ENCODE data around the gene GFOD1. TPM values are rescaled to one million over a fixed set of nuclear protein-coding genes. Genes with fewer than 3 reads are reported as not detected.

GFOD1 gene
- 10 to 100 TPM in 1 of 2 donors, 1 to 10 TPM in 1; 10.0 to 12.2 TPM for total RNA-seq

GRCh38 chr6:13487122-13488014 is at the start of gene GFOD1:
Gene GFOD1, minus strand, starts transcription at chr6:13487600. Its CDS starts 710 bp downstream, at chr6:13486890.
- peak; percentile 83 for DNase-seq (ENCODE audit: low spot score)
- Histone ChIP-seq H3K4me1 (replicated peaks) (no peaks in the 10 kb centered on the region), H3K27me3 (replicated peaks; ENCODE audit: insufficient read depth) (no peaks in the 10 kb centered on the region), H3K36me3 (no peaks in the 10 kb centered on the region), H3K27ac (peak within 1 kb of the TSS; percentile 83 to 84), H3K4me3 (peak within 1 kb of the TSS; percentile 66 to 73), H3K9me3 (no peaks in the 10 kb centered on the region)
- WGBS: under 1% methylated on average over 90 of the region's 109 CpGs
- peak; percentile 58 for TF ChIP-seq POLR2AphosphoS5 (IDR thresholded peaks at IDR 0.05)
- TF ChIP-seq CTCF (IDR thresholded peaks at IDR 0.05): peak in 1 of 4 experiments; percentile 23
- peak; percentile 83 for TF ChIP-seq POLR2A (IDR thresholded peaks at IDR 0.05)
- intact Hi-C loops (cut with DNase I): loop anchor here (5.0 to 10.0 kb wide), 5 partner anchors 35 to 150 kb away; partner anchors contain the start of gene SIRT5

DNA sequence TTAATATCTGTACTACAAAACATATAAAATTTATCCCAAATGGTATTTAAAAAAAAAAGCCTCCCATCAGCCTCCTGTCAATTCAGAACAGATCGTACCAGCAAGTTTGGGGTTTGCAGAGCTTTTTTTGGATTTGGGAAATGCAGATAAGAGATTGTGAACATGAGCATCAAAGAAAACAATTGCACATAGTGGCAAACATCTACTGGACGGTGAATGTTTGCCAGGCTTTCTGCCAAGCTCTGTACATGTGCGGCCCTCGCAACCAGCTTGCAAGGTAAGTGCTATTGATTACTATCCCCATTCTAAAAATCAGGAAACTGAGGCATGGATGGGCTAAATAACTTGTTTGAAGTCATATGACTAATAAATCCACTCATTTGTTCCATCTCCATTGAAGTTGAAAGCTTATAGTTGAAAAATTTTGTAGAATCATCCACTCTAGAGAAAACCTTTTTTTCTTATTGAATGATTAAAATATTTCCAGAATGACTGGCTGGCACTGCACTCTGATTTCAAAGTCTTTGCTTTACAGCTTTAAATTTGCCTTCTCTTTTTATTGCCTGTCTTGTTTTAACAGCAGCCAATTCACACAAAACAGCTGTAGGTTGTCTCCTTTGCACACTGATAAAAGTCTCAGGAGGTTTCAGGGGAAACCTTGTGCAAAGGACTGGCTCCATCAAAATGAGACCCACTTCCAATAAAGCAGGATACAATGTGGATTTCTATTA is 49.6 kb upstream of the GFOD1 start:
- DNase-seq (ENCODE audit: low spot score): no peak
- H3K36me3 ChIP-seq: no peaks in the 10 kb centered on the region
- WGBS: 75% methylated on average over 4 of the region's 4 CpGs
- H3K9me3 ChIP-seq: no peaks in the 10 kb centered on the region
- intact Hi-C loops (cut with DNase I): loop anchor here (10.0 kb wide), 1 partner anchor 52 kb away; the partner anchor contains the start of gene GFOD1
- no peaks in the 10 kb centered on the region for H3K4me1 ChIP-seq (replicated peaks)
- H3K27ac ChIP-seq: no peak overlapping the region
- no peaks in the 10 kb centered on the region for H3K27me3 ChIP-seq (replicated peaks; ENCODE audit: insufficient read depth)
- H3K4me3 ChIP-seq: no peak overlapping the region
- TF ChIP-seq POLR2A (IDR thresholded peaks at IDR 0.05) (no peak), CTCF (IDR thresholded peaks at IDR 0.05) (no peak), POLR2AphosphoS5 (IDR thresholded peaks at IDR 0.05) (no peak)

DNA sequence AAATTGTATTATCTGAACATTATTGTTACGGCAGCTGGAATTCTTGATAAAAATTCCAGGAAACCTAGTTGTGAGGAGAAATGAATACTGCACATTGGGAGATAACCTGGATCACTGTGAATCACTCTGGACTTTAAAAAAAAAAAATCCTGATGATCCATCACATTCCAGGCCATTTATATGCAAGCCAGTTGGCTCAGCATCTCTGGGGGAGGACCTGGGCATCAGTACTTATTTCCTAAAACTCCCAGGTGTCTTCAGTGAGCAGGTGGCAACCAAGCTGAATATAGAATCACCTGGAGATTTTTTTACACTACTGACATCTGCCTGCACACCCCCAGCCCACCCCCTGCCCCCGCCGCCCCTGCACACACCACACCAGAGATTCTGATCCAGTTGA is 47.9 kb upstream of the GFOD1 start:
- WGBS: 97% methylated on average over 3 of the region's 3 CpGs
- H3K36me3 ChIP-seq: no peaks in the 10 kb centered on the region
- no peaks in the 10 kb centered on the region for H3K27me3 ChIP-seq (replicated peaks; ENCODE audit: insufficient read depth)
- H3K27ac ChIP-seq: no peak overlapping the region
- H3K4me3 ChIP-seq: no peak overlapping the region
- intact Hi-C loops (cut with DNase I): loop anchor here (10.0 kb wide), 1 partner anchor 51 kb away; the partner anchor contains the start of gene GFOD1
- H3K9me3 ChIP-seq: no peaks in the 10 kb centered on the region
- TF ChIP-seq POLR2A (IDR thresholded peaks at IDR 0.05) (no peak), CTCF (IDR thresholded peaks at IDR 0.05) (no peak), POLR2AphosphoS5 (IDR thresholded peaks at IDR 0.05) (no peak)
- no peaks in the 10 kb centered on the region for H3K4me1 ChIP-seq (replicated peaks)
- no peak for DNase-seq (ENCODE audit: low spot score)

- 82% methylated on average over 3 of the region's 3 CpGs for WGBS
- DNase-seq (ENCODE audit: low spot score): no peak
- Histone ChIP-seq H3K27ac (no peak overlapping the region), H3K4me3 (no peak overlapping the region), H3K4me1 (replicated peaks) (no peaks in the 10 kb centered on the region), H3K27me3 (replicated peaks; ENCODE audit: insufficient read depth) (no peaks in the 10 kb centered on the region), H3K9me3 (no peaks in the 10 kb centered on the region), H3K36me3 (no peaks in the 10 kb centered on the region)
- intact Hi-C loops (cut with DNase I): loop anchor here (10.0 kb wide), 1 partner anchor 50 kb away; the partner anchor contains the start of gene GFOD1
- TF ChIP-seq POLR2AphosphoS5 (IDR thresholded peaks at IDR 0.05) (no peak), POLR2A (IDR thresholded peaks at IDR 0.05) (no peak), CTCF (IDR thresholded peaks at IDR 0.05) (no peak)
Measured at GRCh38 chr6:13534536-13534935, 47.1 kb upstream of the GFOD1 start.
